Mucosa of rectum (tissue), 2 donors: Measurements from ENCODE around the gene GGPS1.

Experiments
- H3K27ac ChIP-seq, 2 donors: one replicate each; pipeline ENCODE4 v1.7.0; 2013; ENCODE audit warnings: inconsistent platforms in 2 of 2, low read depth in 2 of 2, low read length in 2 of 2
- H3K27me3 ChIP-seq, 2 donors: one replicate each; pipeline ENCODE4 v1.7.0; 2013; ENCODE audit warnings: low read length in 2 of 2; ENCODE audit not compliant: control insufficient read depth in 2 of 2, insufficient read depth in 2 of 2
- H3K36me3 ChIP-seq, 2 donors: one replicate each; pipeline ENCODE4 v1.7.0; 2013; ENCODE audit warnings: low read length in 2 of 2; ENCODE audit not compliant: control insufficient read depth in 2 of 2, insufficient read depth in 2 of 2
- H3K4me1 ChIP-seq, 2 donors: one replicate each; pipeline ENCODE4 v1.7.0; 2013; ENCODE audit warnings: low read length in 2 of 2, mild to moderate bottlenecking in 1 of 2; ENCODE audit not compliant: control insufficient read depth in 2 of 2, insufficient read depth in 2 of 2
- H3K4me3 ChIP-seq, 2 donors: one replicate each; pipeline ENCODE4 v1.7.0; 2013; ENCODE audit warnings: low read length in 2 of 2
- H3K9ac ChIP-seq, 2 donors: one replicate each; pipeline ENCODE4 v1.7.0; 2013; ENCODE audit warnings: low read length in 2 of 2, low read depth in 1 of 2, mild to moderate bottlenecking in 1 of 2
- H3K9me3 ChIP-seq, 2 donors: one replicate each; pipeline ENCODE4 v1.7.0; 2013; ENCODE audit warnings: low read length in 2 of 2; ENCODE audit not compliant: control insufficient read depth in 2 of 2
- donor health status: healthy.
- donor health status: Normal muscosa, but diverticular disease.

Gene GGPS1

GRCh38 chr1:235290740-235291502, 37.4 kb upstream of the GGPS1 start:
- Histone ChIP-seq H3K27ac (no peak overlapping the region), H3K36me3 (no peaks in the 10 kb centered on the region), H3K9ac (no peak overlapping the region), H3K9me3 (no peaks in the 10 kb centered on the region), H3K4me1 (peaks cover 2 to 4% of the 10 kb centered on the region in 2 donors), H3K4me3 (no peak overlapping the region), H3K27me3 (no peaks in the 10 kb centered on the region)

- H3K9me3 ChIP-seq: no peaks in the 10 kb centered on the region
- peaks cover 2 to 4% of the 10 kb centered on the region in 2 donors for H3K4me1 ChIP-seq
- no peak overlapping the region for H3K27ac ChIP-seq
- no peaks in the 10 kb centered on the region for H3K27me3 ChIP-seq
- H3K4me3 ChIP-seq: no peak overlapping the region
- no peaks in the 10 kb centered on the region for H3K36me3 ChIP-seq
- no peak overlapping the region for H3K9ac ChIP-seq
Observed at GRCh38 chr1:235291599-235292091, 36.7 kb upstream of the GGPS1 start.

GRCh38 chr1:235292790-235293189, 35.6 kb upstream of the GGPS1 start:
- no peaks in the 10 kb centered on the region for H3K27me3 ChIP-seq
- no peaks in the 10 kb centered on the region for H3K36me3 ChIP-seq
- H3K4me3 ChIP-seq: no peak overlapping the region
- peaks cover 2 to 4% of the 10 kb centered on the region in 2 donors for H3K4me1 ChIP-seq
- H3K27ac ChIP-seq: no peak overlapping the region
- H3K9me3 ChIP-seq: no peaks in the 10 kb centered on the region
- no peak overlapping the region for H3K9ac ChIP-seq

- Histone ChIP-seq H3K27ac (no peak overlapping the region), H3K4me3 (no peak overlapping the region), H3K36me3 (no peaks in the 10 kb centered on the region), H3K9me3 (no peaks in the 10 kb centered on the region), H3K4me1 (peaks cover 2 to 4% of the 10 kb centered on the region in 2 donors), H3K27me3 (no peaks in the 10 kb centered on the region), H3K9ac (no peak overlapping the region)
Observed at GRCh38 chr1:235293322-235293942, 34.9 kb upstream of the GGPS1 start.

- Histone ChIP-seq H3K27ac (no peak overlapping the region), H3K9me3 (no peaks in the 10 kb centered on the region), H3K27me3 (no peaks in the 10 kb centered on the region), H3K36me3 (no peaks in the 10 kb centered on the region), H3K4me3 (no peak overlapping the region), H3K4me1 (peaks cover 2 to 6% of the 10 kb centered on the region in 2 donors), H3K9ac (no peak overlapping the region)
Observed at GRCh38 chr1:235295902-235296350, 32.4 kb upstream of the GGPS1 start.

GRCh38 chr1:235296729-235297128, 31.6 kb upstream of the GGPS1 start:
- H3K4me1 ChIP-seq: peaks cover 2% of the 10 kb centered on the region in 2 donors
- H3K27ac ChIP-seq: no peak overlapping the region
- no peak overlapping the region for H3K4me3 ChIP-seq
- no peaks in the 10 kb centered on the region for H3K27me3 ChIP-seq
- no peak overlapping the region for H3K9ac ChIP-seq
- no peaks in the 10 kb centered on the region for H3K36me3 ChIP-seq
- H3K9me3 ChIP-seq: no peaks in the 10 kb centered on the region

GRCh38 chr1:235297579-235297978, 30.8 kb upstream of the GGPS1 start:
- Histone ChIP-seq H3K4me3 (no peak overlapping the region), H3K27ac (no peak overlapping the region), H3K4me1 (peaks cover 2% of the 10 kb centered on the region in 2 donors), H3K27me3 (no peaks in the 10 kb centered on the region), H3K36me3 (no peaks in the 10 kb centered on the region), H3K9ac (no peak overlapping the region), H3K9me3 (no peaks in the 10 kb centered on the region)

GRCh38 chr1:235298758-235299157, 29.6 kb upstream of the GGPS1 start:
- Histone ChIP-seq H3K27ac (no peak overlapping the region), H3K9me3 (no peaks in the 10 kb centered on the region), H3K4me1 (peaks cover 0 to 2% of the 10 kb centered on the region in 2 donors), H3K4me3 (no peak overlapping the region), H3K9ac (no peak overlapping the region), H3K27me3 (no peaks in the 10 kb centered on the region), H3K36me3 (no peaks in the 10 kb centered on the region)

- H3K4me3 ChIP-seq: no peak overlapping the region
- no peaks in the 10 kb centered on the region for H3K27me3 ChIP-seq
- no peak overlapping the region for H3K9ac ChIP-seq
- no peaks in the 10 kb centered on the region for H3K9me3 ChIP-seq
- H3K36me3 ChIP-seq: no peaks in the 10 kb centered on the region
- no peak overlapping the region for H3K27ac ChIP-seq
- peaks cover 0 to 2% of the 10 kb centered on the region in 2 donors for H3K4me1 ChIP-seq
Observed at GRCh38 chr1:235299169-235299858, 29.1 kb upstream of the GGPS1 start.

- Histone ChIP-seq H3K36me3 (no peaks in the 10 kb centered on the region), H3K4me1 (peaks cover 0 to 2% of the 10 kb centered on the region in 2 donors), H3K27ac (no peak overlapping the region), H3K9ac (no peak overlapping the region), H3K27me3 (no peaks in the 10 kb centered on the region), H3K9me3 (no peaks in the 10 kb centered on the region), H3K4me3 (no peak overlapping the region)
Observed at GRCh38 chr1:235302143-235302542, 26.2 kb upstream of the GGPS1 start.
